Kidney capillary endothelial cell (primary cell): Measurements from ENCODE around the gene ATE1.
A peak's percentile ranks its signal among the peaks of the same experiment; 100 is the strongest.
"Not testable (repeated sequence)": the region's sequence is repeated elsewhere in the genome, so short reads cannot be mapped to it uniquely, and the experiment has no call there.

Experiments used
- DNase-seq: peaks from one replicate; pipeline ENCODE4 v3.0.0-alpha.2; 2018; ENCODE audit warnings: low spot score

Gene ATE1

DNA sequence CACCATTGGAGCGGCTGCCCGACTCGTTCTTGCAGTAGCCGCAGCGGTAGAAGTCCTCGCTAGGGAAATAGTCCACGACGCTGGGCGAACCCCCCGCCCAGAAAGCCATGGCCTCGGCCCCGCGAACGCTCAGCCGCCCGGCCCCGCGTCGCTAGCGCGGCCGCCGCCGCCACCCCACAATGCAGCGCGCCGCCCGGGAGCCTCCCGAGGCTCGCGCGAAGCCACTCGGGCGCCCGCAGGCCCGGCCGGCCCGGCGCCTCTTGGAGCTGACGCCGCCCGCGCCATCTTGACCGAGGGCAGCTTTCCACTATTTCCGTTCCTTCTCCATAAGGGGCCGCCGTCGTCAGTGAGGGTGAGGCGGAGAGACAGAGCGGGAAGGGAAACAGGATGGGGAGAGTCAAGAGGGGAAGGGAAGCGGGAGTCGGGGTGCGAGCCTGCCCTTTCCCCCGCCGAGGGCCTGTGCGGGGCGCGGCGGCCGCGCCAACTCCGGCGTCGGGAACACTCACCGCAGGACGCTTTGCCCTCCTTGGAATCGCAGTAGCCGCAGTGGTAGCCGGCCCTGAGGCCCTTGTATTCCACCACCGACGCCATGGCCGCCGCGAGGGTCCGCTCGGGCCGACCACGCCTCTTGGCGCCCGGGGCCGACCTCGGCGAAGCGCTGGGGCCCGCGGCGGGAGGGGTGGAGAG lies at the start of gene ATE1:
Gene ATE1, minus strand, starts transcription at position 191 of the 687 bp plus-strand sequence. Its CDS starts 82 bp downstream, at position 109.
- peak; percentile 84 for DNase-seq

DNA sequence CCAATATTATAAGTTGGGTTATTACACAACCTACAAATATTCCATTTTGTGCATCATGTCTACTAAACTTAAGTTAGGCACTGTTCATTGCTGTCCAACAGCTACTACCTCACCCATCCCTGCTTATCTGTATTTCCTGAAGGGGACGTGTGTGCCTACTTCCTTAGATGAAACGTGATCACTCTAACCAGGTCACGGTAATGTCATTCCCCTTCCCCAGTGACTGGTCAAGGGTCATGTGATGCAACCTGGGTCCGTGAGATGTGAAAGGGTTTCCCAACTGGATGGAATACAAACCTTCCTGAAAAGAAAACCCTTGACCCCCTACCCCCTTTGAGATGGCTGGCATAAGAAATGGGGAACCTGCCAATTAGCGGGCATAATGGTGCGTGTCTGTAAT lies 48.8 kb upstream of the ATE1 start:
- DNase-seq: no peak

DNA sequence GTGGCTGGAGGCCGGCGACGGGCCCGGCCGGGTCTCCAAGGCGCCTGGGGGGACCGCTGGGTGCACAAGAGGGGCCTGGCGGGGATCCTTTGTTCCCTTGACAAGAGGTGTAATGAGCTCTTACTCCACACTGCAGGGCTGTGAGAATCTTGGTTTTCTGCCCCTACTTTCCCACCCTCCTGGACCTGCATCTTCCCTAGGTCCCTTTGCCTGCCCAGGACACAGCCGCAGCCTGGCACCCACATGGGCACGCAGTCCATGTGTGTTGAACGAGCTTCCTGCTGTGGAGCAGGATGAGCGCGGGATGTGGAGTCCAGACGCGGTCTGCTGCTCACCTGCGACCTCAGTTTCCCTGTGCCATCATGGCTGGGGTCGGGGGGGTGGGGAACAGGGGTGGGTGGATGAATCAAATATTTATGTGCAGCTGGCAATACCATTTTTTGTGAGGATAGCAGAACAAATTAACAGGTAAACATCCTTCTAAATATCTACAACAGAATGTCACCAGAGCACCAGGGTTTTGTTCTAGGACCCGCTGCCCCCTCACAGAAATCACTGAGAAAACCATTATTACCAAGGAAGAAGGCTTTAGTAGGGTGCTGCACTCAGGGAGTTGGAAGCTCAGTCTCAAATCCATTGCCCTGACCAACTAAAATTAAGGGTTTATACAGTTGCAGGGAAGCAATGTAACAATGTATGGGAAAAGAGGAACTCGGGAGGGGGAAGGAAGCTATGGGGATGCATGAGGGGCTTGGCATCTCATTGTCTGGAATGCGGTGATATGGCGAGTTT lies 47.7 kb upstream of the ATE1 start:
- DNase-seq: no peak

DNA sequence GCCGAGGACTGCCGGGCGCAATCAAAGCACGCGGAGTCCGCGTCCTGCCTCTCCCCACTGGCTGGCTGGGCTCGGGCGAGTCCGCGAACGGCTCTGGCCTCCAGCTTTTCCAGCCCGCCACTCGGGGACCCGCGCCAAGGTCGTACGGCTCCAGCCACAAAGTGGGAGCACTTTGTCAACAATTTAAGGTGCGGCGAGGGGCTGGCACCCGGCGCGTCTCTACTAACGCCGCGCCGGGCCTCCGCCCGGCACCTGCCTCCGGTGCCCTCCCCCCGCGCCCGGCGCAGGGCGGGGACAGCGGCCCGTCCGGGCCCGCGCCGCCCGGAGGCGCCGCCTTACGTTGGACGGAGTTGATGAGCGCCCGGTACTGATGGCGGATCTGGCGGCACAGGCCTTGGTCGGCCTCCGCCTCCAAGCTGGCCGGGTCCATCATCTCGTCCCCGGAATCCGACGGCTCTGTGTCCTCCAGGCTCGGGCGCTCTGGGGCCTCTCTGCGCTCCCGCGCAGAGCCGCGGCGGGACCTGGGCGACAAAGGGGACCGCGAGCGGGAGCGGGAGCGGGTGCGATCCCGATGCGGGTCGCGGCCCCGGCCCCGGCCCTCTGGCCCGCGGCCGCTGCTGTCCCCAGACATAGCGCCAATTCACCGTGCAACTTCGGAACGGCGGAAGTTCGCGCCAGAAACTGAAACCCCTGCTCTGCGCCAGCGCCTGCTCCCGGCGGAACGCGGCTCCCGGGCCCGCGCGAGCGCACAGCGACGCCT lies 46.9 kb upstream of the ATE1 start, which contains the start of gene NSMCE4A:
Gene NSMCE4A, minus strand, starts transcription at position 683 of the 760 bp plus-strand sequence. Its CDS starts 52 bp downstream, at position 631.
- peak; percentile 66 for DNase-seq

DNA sequence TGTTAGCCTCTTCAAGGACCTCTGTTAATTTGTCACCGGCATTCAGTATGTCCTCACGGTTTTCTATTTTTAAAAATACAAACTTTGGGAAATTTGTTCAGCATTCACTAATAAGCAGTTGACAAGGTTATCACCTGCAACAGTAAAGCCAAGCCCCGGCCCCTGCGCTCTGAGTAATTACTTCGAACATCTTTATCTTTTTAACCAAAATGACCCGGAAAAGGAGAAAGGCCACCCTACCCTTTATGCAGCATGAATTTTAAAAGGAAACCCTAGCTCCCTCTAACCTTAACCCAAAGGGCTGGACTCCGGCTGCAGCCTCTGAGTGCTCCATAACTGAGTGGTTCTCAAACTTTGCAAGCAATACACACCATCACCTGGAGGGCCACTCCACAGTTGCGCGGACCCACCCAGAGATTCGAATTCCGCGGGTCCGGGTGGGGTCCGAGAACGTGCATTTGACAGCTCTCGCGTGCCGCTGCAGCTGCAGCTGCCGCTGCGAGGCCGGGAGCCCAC lies 46.2 kb upstream of the ATE1 start:
- DNase-seq: no peak

DNA sequence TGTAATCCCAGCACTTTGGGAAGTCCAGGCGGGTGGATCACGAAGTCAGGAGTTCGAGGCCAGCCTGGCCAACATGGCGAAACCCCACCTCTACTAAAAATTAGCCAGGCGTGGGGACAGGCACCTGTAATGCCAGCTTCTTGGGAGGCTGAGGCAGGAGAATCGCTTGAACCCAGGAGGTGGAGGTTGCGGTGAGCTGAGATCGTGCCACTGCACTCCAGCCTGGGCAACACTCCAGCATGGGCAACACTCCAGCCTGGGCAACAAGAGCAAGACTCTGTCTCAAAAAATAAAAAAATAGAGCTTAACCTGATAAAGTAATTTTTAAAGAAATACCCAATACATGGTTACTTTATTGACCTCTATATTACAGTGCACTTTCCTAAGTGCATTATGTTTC lies 41.3 kb upstream of the ATE1 start:
- DNase-seq: not testable (repeated sequence)

DNA sequence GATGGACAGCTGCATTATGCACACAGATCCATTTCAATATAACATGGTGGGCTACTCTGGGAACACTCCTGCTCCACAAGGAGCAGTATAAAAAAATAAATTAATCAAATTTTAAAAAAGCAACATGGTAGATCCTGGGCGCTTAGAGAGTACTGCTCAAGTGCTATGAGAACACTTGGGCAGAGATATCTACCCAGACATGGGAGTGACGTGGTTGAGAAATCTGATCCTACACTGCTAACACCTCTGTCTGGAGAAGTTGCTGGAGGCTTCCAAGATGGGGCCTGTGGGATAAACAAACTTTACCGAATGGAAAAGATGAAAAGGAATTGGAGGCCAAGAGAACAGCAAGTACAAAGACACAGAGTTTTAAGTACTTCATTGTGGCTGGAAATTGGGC lies 38.2 kb upstream of the ATE1 start:
- no peak for DNase-seq

DNA sequence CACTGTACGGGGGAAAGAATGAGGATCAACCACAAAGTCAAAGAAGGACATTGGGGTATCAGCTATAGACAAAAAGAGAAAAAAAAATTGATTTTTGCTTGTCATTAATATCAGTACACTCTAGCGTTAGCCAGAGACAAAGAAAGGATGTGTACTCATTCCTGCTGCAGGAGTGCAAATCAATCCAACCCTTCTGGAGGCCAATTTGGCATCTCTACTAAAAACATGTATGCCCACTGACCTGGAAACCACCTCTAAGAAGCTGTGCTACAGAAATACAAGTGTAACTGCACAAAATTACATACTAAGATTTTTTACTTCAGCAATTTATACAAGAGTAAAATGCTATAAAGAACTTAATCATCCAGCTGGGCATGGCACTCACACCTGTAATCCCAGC lies 33.6 kb upstream of the ATE1 start:
- no peak for DNase-seq

DNA sequence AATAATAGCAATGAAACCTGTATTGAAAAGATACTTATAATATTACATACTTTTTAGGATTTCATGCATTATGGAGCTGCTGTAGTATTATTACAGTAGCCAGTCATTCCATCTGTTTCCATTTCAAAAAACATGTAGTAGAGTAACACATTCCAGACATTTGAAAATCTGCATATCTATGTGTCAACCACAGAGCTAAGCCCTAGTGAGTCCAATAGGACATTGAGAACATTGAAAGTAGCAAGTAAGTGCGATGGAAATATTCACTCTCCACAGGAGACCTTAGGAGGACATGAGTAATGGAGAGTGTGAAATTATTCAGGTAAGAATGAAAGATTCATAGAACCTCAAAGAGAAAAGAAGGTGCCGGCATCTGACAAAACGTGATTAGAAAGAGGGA lies 31.8 kb upstream of the ATE1 start:
- no peak for DNase-seq

DNA sequence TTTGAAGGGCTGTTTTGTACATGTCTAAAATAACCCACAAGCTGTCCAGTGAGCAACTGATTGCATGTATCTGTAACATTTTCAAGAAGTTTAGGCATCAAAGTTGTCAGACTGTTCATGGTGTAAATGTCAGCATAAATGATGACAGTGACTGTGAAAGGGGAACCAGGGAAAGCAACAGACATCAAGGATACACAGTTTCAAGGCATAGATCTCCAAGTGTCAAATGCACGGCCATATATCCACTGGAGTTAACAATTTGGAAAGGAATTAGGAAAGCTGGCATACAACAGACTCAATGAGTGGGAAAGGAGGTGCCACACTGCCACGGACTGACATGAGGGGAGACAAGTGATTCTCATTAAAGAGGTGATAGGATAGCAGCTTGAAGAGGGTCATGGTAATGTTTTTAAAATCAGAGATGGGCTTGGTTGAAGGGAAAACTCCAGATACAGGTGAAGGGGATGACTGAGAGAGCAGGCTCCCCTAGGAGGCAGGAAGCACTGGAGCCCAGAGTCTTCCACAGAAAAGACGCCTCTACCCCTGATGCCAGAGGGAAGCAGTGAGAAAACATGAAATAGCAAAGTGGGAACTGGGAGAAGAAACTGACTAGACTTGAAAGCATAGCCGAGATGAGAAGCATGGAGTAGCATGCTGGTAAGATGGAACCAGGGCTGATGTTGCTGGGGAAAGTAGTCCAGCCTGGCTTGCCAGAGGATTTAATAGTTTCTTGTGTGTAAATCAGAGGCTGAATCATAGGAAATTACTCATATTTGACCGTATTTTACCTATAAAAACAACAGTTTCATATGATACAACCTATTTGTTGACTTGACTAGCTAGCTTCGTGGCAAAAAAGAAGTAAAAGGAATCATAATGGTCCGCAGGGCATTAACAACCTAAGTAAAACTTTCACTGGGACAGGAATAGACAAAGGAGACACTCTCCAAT lies 28.6 kb upstream of the ATE1 start:
- peak; percentile 69 for DNase-seq

DNA sequence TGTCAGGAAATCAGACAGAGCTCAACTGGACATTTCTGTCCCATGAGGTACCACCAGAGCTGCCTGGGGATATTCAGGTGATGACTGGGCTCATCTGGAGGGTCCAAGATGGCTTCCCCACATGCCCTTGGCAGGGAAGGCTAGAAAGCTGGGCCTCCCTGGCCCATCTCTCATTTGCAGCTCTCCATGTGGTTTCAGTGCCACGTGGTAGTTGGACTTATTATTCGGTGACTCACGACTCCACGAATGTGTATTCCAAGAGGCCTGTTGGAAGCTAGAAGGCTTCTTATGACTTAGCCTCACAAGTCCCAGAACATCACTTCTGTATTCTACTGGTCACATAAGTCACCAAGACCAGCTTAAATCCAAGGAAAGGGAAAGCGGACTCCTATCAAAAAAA lies 24.4 kb upstream of the ATE1 start:
- no peak for DNase-seq

DNA sequence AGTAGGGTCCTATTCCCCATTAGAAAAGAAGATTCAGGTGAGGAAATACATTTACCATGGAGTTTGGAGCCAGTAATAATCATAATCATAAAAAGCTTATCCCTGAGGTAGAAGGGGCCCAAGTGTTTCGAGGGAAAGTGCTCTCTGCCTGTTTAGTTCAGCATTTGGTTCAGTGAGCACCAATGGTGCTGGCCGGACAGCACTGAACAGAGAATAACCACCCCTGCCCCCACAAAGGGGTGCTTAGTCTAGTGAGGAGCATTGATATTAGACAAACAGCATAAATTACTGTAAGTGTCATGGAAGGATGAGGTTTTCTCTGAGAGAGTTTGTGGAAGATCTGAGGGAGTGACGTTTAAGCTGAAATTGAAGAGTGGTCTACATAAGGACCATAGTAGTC lies 21.6 kb upstream of the ATE1 start:
- no peak for DNase-seq

DNA sequence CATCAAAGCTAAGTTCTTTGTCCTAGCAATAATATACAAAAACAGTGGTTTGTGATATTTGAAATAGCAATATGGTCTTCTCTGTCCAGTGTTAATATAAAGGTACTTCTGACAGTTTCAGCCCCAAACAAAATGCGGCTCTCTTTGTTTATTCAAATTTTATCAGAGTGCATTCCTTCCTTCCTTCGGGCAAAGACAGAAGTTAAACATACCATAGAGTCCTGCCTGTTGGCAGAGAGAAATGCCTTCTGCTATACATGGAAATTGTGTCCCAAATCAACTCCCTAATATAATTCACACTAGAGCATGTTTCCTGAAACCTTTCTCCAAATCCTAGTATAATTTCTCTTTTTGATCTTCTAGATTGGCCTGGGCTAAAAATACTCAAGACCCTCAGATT lies 21.2 kb upstream of the ATE1 start:
- DNase-seq: no peak

DNA sequence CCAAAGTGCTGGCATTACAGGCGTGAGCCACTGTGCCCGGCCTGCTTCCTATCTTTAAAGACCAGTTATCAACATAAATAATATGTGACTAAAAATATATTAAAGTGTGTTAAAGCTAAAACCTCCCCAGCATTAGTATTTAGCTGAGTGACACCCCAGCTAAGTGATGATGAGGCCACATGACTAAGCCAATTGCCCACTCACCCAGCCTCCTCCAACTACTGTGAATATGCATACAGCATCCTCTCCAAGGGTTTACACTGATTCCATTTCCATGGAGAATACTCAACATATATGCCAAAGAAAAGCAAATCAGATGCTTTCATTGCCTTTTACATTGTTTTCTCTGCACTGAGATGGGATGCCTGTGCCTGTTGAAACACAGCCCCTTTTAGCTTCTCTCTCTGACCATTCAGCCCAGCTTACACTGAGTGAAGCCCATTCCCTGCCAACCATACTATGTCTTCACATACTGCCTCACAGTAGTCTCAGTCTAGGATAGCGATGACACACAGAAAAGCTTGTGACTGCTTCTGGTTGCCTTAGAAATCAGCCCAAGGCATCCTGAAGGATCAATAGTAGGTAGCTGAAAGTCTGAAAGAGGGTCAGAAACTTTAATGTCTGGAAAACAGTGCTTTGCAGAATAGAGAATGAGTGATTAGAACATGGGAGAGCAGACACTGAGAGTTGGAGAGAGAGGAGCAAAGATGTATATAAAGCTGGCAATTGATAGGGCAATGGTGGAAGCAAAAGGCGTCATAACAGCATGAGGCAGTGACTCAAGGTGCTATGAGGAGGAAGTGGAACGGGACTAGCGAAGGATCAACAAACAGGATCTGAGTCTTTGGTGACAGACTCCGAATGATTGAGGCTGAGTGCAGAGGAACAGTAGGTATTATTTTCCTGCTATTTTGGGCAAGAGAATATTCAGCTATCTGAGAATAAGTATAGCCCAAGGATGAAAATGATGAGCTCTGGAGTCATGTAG lies 19.8 kb upstream of the ATE1 start:
- peak; percentile 81 for DNase-seq

DNA sequence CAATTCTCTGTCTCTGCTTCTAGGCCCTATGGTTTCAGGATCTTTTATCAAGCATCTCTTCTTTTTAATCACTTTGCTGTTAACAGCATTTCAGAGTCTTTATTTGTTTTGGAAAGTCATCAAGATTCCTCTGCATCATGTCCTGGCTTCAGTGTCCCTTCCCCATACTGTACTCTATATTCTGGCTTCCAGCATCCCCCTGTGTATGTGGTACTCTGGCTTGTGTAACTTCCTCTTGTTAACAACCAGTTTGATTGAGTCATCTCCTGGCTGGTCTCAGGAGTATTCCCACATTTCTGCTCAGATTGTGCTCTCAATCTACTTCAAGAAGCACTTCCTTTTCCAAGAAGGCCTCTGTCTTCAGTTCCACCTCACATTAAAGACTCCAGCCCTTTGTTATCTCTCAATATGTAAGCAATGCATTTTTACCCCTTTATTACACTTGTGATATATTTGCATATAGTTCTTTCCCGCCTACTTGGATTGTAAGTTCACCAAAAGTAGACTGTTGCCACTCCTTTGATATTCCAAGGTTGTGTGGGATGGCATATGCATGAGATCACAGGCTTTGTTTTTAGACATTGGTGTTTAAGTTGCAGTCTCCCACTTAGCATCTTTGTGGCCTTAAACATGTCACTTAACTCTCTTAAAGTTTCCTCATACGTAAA lies 15.1 kb upstream of the ATE1 start:
- peak; percentile 95 for DNase-seq

DNA sequence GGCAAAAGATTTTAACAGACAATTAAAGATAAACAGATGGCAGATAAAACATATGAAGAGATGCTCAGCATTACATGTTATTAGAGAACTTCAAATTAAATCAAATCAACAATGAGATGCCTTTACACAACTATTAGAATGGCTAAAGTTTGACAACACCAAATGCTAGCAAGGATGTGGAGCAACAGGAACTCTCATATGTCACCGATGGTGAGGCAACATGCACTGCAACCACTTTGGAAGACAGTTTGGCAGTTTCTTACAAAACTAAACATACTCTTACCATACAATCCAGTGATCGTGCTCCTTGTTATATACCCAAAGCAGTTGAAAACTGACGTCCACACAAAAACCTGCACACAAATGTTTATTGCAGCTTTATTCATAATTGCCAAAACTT lies 13.7 kb upstream of the ATE1 start:
- DNase-seq: no peak

DNA sequence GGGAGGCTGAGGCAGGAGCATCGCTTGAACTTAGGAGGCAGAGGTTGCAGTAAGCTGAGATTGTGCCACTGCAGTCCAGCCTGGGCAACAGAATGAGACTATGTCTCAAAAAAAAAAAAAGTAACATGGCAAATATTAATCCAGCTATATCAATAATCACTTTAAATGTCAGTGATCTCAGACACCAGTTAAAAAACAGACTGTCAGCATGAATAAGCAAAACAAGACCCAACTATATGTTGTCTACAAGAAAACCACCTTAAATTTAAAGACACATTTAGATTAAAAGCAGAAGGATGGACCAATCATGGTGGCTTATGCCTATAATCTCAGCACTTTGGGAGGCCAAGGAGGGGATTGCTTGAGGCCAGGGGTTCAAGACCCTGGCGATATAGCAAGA lies 8.5 kb upstream of the ATE1 start:
- DNase-seq: no peak

DNA sequence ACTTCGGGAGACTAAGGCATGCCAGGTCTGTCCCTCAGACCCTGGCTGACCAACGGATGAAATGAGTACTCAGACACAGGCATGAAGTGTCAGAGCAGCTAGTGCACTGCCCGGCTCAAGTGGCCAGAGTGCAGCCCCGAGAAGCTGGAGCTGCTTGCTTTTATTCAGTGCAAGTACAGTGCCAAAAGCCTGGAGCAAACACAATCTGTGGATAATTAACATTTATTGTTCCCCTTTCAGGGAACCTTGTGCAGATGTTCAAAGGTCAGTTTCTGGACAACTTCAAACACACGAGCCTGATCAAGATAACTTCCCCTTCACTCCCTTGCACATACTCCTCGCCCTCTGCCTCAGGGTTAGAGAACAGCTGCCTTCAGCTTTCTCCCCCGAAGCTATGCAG lies 7.9 kb upstream of the ATE1 start:
- no peak for DNase-seq

DNA sequence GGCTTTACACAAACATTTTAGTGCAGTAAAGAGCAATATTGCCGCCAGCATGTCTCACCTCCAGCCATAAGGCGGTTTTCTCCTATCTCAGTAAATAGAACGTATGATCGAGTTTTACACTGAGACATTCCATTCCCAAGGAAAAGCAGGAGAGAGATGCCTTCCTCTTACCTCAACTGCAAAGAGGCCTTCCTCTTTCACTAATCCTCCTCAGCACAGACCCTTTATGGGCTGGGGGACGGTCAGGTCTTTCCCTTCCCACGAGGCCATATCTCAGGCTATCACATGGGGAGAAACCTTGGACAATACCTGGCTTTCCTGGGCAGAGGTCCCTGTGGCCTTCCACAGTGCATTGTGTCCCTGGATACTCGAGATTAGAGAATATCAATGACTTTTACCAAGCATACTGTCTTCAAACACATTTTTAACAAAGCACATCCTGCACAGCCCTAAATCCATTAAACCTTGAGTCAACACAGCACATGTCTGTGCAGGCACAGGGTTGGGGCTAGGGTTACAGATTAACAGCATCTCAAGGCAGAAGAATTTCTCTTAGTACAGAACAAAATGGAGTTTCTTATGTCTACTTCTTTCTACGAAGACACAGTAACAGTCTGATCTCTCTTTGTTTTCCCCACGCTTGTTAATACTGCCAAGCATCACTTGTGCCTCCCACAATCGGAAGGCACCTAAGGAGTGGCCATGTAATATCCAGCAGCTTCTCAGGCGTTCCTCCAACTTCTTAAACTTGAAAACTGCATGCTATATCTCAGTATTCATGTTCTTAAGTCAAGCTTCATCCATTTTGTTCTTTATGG lies 2.6 kb upstream of the ATE1 start:
- not testable (repeated sequence) for DNase-seq
